Mucosa of rectum (tissue), 2 donors: ENCODE data around the gene SLC8A1.

Experiments
- H3K27ac ChIP-seq, 2 donors: one replicate each; pipeline ENCODE4 v1.7.0; 2013; ENCODE audit warnings: inconsistent platforms in 2 of 2, low read depth in 2 of 2, low read length in 2 of 2
- H3K27me3 ChIP-seq, 2 donors: one replicate each; pipeline ENCODE4 v1.7.0; 2013; ENCODE audit warnings: low read length in 2 of 2; ENCODE audit not compliant: control insufficient read depth in 2 of 2, insufficient read depth in 2 of 2
- H3K36me3 ChIP-seq, 2 donors: one replicate each; pipeline ENCODE4 v1.7.0; 2013; ENCODE audit warnings: low read length in 2 of 2; ENCODE audit not compliant: control insufficient read depth in 2 of 2, insufficient read depth in 2 of 2
- H3K4me1 ChIP-seq, 2 donors: one replicate each; pipeline ENCODE4 v1.7.0; 2013; ENCODE audit warnings: low read length in 2 of 2, mild to moderate bottlenecking in 1 of 2; ENCODE audit not compliant: control insufficient read depth in 2 of 2, insufficient read depth in 2 of 2
- H3K4me3 ChIP-seq, 2 donors: one replicate each; pipeline ENCODE4 v1.7.0; 2013; ENCODE audit warnings: low read length in 2 of 2
- H3K9ac ChIP-seq, 2 donors: one replicate each; pipeline ENCODE4 v1.7.0; 2013; ENCODE audit warnings: low read length in 2 of 2, low read depth in 1 of 2, mild to moderate bottlenecking in 1 of 2
- H3K9me3 ChIP-seq, 2 donors: one replicate each; pipeline ENCODE4 v1.7.0; 2013; ENCODE audit warnings: low read length in 2 of 2; ENCODE audit not compliant: control insufficient read depth in 2 of 2
- donor health status: healthy.
- donor health status: Normal muscosa, but diverticular disease.

The SLC8A1 gene

DNA sequence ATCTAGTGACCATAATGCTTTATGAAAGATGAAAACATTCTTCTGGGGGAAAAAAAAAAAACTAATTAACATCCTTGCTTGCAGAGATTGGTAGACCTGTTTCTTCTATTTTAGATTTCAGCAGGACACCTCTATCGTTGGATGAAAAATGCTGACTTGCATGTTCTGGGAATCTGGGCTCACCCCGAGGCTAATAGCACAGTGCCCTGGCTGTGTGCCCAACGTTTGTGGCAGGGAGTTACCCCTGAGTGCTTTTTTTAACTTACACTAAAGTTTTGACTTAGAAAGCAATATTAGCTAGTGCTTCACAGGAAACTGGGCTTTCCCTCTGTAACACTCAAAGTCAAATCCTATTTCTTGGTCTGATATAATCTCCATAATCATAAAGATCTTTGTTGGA lies 233.2 kb downstream of the SLC8A1 start:
- no peaks in the 10 kb centered on the region for H3K36me3 ChIP-seq
- no peaks in the 10 kb centered on the region for H3K4me1 ChIP-seq
- no peaks in the 10 kb centered on the region for H3K27me3 ChIP-seq
- no peak overlapping the region for H3K4me3 ChIP-seq
- H3K9me3 ChIP-seq, result no peaks in the 10 kb centered on the region
- H3K27ac ChIP-seq, result no peak overlapping the region
- H3K9ac ChIP-seq, result no peak overlapping the region

DNA sequence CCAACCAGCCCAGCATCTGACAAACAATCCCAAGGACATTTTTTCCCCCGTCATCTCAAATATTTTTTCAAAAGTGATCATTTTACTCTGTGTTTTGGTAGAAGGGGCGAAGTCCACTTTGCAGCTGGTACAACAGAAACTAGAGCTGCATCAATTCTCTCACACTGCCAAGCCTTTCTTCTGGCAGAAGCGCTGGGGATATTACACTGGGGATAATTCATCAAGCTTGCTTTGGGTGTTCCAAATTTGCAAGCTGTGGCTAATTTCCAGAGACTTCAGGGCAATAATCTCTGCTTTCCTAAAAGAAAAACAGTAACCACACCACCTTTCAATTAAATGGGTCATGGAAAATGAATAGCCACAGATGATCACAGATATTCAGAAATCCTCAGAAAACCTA lies 238.3 kb downstream of the SLC8A1 start:
- H3K4me1 ChIP-seq, result no peaks in the 10 kb centered on the region
- H3K27ac ChIP-seq, result no peak overlapping the region
- H3K27me3 ChIP-seq, result no peaks in the 10 kb centered on the region
- no peak overlapping the region for H3K4me3 ChIP-seq
- H3K9me3 ChIP-seq, result no peaks in the 10 kb centered on the region
- no peaks in the 10 kb centered on the region for H3K36me3 ChIP-seq
- no peak overlapping the region for H3K9ac ChIP-seq

- Histone ChIP-seq H3K9ac (no peak overlapping the region), H3K4me1 (no peaks in the 10 kb centered on the region), H3K27ac (no peak overlapping the region), H3K36me3 (no peaks in the 10 kb centered on the region), H3K4me3 (no peak overlapping the region), H3K9me3 (no peaks in the 10 kb centered on the region), H3K27me3 (no peaks in the 10 kb centered on the region)
Observed at GRCh38 chr2:40213071-40213470, 238.8 kb downstream of the SLC8A1 start.

DNA sequence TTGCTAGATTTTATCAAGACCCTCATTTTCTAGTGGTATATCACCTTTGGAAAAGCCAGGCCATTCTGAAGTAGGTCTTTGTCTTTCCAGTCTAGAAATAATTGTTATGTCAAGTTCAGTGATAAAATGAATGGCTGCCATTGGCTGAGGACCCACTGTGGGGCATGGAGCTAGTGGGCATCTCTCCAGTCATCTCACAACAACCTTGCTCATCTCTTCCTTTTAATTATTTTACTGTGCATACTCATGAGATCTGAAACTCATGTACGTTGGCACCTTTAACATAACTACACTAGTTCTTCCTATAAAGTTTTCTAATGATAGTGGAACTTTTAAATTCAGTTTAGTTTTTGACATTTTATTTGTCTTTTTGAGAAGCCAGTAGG lies 240.9 kb downstream of the SLC8A1 start:
- Histone ChIP-seq H3K27me3 (no peaks in the 10 kb centered on the region), H3K9me3 (no peaks in the 10 kb centered on the region), H3K9ac (no peak overlapping the region), H3K27ac (no peak overlapping the region), H3K36me3 (no peaks in the 10 kb centered on the region), H3K4me3 (no peak overlapping the region), H3K4me1 (no peaks in the 10 kb centered on the region)

DNA sequence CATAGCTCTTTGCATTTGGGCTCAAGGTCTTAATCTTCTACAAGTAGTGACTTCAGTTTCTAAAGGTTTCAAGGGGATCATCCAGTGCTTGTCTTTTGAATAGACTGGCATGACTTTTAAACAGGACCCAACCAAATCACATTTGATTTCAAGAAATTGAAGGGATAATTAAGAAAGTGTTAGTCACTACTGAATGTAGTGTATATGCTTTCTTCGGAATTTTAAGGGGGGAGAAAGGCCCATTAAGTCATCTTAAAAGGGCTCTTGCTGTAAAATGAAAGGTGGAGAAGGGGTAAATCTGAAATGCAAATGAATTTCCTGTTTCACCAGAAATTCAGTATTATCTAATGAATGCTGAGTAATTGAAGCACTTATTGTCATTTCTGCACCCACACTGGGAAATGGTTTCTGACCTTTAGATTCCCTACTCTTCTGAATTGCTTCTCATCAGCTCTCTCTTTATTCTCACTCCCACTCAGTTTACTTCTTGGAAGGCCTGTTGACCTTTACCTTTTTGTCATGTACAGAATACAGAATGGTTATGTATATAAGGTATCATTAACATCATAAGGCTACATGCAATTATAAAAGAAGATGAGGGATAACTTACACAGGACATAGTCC lies 241.4 kb downstream of the SLC8A1 start:
- H3K4me3 ChIP-seq, result no peak overlapping the region

GRCh38 chr2:40209761-40210160 lies 242.1 kb downstream of the SLC8A1 start:
- H3K4me1 ChIP-seq, result no peaks in the 10 kb centered on the region
- no peak overlapping the region for H3K27ac ChIP-seq
- no peaks in the 10 kb centered on the region for H3K36me3 ChIP-seq
- no peaks in the 10 kb centered on the region for H3K9me3 ChIP-seq
- no peak overlapping the region for H3K4me3 ChIP-seq
- H3K9ac ChIP-seq, result no peak overlapping the region
- H3K27me3 ChIP-seq, result no peaks in the 10 kb centered on the region

More for the DNA sequence above, 241.4 kb downstream of the SLC8A1 start:
- no peaks in the 10 kb centered on the region for H3K9me3 ChIP-seq
- no peaks in the 10 kb centered on the region for H3K36me3 ChIP-seq
- H3K4me1 ChIP-seq, result no peaks in the 10 kb centered on the region
- no peak overlapping the region for H3K9ac ChIP-seq
- H3K27ac ChIP-seq, result no peak overlapping the region
- no peaks in the 10 kb centered on the region for H3K27me3 ChIP-seq

GRCh38 chr2:40208463-40208862 lies 243.4 kb downstream of the SLC8A1 start:
- Histone ChIP-seq H3K9me3 (no peaks in the 10 kb centered on the region), H3K9ac (no peak overlapping the region), H3K27ac (no peak overlapping the region), H3K36me3 (no peaks in the 10 kb centered on the region), H3K4me3 (no peak overlapping the region), H3K27me3 (no peaks in the 10 kb centered on the region), H3K4me1 (no peaks in the 10 kb centered on the region)

- H3K4me3 ChIP-seq, result no peak overlapping the region
- no peaks in the 10 kb centered on the region for H3K27me3 ChIP-seq
- H3K27ac ChIP-seq, result no peak overlapping the region
- no peak overlapping the region for H3K9ac ChIP-seq
- no peaks in the 10 kb centered on the region for H3K36me3 ChIP-seq
- H3K9me3 ChIP-seq, result no peaks in the 10 kb centered on the region
- no peaks in the 10 kb centered on the region for H3K4me1 ChIP-seq
Observed at GRCh38 chr2:40204268-40204667, 247.6 kb downstream of the SLC8A1 start.

- no peaks in the 10 kb centered on the region for H3K9me3 ChIP-seq
- no peak overlapping the region for H3K4me3 ChIP-seq
- H3K27me3 ChIP-seq, result no peaks in the 10 kb centered on the region
- H3K9ac ChIP-seq, result no peak overlapping the region
- no peak overlapping the region for H3K27ac ChIP-seq
- H3K4me1 ChIP-seq, result no peaks in the 10 kb centered on the region
- H3K36me3 ChIP-seq, result no peaks in the 10 kb centered on the region
Observed at GRCh38 chr2:40202798-40203400, 249.0 kb downstream of the SLC8A1 start.

- Histone ChIP-seq H3K4me1 (no peaks in the 10 kb centered on the region), H3K4me3 (no peak overlapping the region), H3K9me3 (no peaks in the 10 kb centered on the region), H3K9ac (no peak overlapping the region), H3K27ac (no peak overlapping the region), H3K27me3 (no peaks in the 10 kb centered on the region), H3K36me3 (no peaks in the 10 kb centered on the region)
Observed at GRCh38 chr2:40201425-40201824, 250.5 kb downstream of the SLC8A1 start.
